PC-9 (cell line): Measurements from ENCODE around the gene PTPN6.

Source experiments
- CTCF ChIP-seq: fragments of 200-600 bp; sonication (generic); conservative IDR thresholded peaks from 2 replicates; pipeline ENCODE4 v1.6.1; 2017; ENCODE audit warnings: mixed run types, antibody characterized with exemption, mild to moderate bottlenecking, moderate library complexity
- EZH2 ChIP-seq: fragments of 200-600 bp; sonication (generic); IDR thresholded peaks from 2 replicates; pipeline ENCODE4 v1.8.0; 2017; ENCODE audit warnings: antibody characterized with exemption, low read depth

- TF ChIP-seq EZH2 (no peak), CTCF (no peak)
Observed at GRCh38 chr12:6904280-6905276, 46.6 kb upstream of the PTPN6 start, which contains the start of gene LRRC23.
